GM10266 (cell line): ENCODE results near the gene EED.

Source experiments
- DNase-seq: peaks from one replicate; pipeline ENCODE4 v3.0.0; 2012; ENCODE audit errors: extremely low spot score
- CTCF ChIP-seq: IDR thresholded peaks from 2 replicates; pipeline ENCODE4 v1.5.1; 2012; ENCODE audit warnings: mild to moderate bottlenecking, low read depth; ENCODE audit not compliant: control insufficient read depth, insufficient read depth; ENCODE audit errors: missing control alignments

Gene EED

DNA sequence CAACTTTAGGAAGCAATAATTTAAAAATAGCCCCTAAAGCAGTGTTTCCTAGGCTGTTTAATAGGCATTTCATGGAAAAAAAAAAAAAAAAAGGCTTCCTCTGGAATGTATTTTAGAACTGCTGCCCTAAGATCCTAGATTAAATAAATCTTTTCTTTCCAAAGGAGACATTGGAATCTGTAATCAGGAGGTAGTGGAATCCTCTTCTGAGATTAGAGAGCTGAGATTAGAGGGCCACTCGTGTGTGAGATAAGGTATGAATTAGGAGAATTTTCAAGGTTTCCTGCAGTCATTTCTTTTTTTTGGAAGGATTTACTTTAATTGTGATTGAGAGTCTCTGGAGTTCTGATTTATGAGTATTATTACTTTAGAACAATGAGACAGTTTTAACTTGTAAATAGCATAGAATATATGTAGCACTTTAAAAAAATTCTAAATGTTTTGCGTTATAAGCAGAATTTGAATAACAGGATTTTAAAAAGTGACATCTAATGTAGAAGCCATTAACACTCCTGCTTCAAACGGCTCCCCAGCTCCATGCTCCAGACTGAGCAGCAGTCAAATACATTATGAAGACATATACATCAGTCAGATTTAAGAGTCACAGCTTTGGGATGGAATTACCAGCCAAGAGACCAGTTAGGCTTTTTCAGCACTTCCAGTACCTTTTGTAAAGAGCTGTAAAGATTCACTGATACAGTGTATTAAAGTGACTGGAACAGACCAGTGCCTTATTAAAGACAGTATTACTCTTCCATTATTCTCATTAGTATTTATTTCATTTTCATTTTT lies 5.0 kb downstream of the EED start:
- TF ChIP-seq CTCF = no peak
- DNase-seq = no peak

DNA sequence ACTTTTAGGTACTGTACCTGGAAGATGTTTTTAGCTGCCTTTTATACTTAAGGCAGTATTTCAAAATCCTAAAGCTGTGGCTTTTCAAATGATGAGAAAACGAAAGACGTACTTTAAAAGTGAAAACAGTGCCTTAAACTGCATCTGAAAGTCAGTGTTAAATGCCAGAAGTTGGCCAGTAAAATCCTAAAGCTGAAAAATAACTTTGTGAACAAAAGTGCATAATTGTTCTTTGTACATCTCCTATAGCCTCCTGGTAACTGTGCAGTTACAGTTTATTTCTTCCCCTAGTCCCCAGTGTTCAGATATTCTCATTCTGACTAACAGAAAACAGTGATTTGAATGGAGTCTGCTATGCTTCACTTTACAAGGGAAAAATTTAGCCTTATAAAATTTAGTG lies 6.8 kb downstream of the EED start:
- DNase-seq = no peak
- no peak for TF ChIP-seq CTCF

- no peak for TF ChIP-seq CTCF
- DNase-seq = no peak
Measured at GRCh38 chr11:86255896-86256295, 11.3 kb downstream of the EED start.

DNA sequence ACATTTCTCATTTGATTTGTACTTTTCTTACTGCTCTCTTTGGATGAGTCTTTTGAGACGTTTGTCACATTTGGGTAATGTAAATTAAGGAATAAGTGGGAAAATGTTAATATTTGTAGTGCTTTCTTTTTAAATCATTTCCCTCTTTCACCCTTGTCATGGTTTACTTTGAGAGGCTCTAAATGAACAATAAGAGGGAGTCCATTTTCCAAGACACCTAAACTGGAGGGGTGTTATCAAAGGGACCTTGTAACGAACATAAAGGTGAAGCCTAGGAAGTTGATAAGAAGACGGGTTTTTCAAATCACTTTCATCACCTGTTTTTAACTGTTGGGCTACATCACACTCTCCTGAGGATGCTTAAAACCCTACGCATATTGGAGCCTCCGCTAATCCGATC lies 12.1 kb downstream of the EED start:
- TF ChIP-seq CTCF = no peak
- no peak for DNase-seq

- no peak for TF ChIP-seq CTCF
- DNase-seq = no peak
Measured at GRCh38 chr11:86257446-86257845, 12.9 kb downstream of the EED start.

- no peak for DNase-seq
- TF ChIP-seq CTCF = no peak
Measured at GRCh38 chr11:86259730-86260129, 15.2 kb downstream of the EED start.

DNA sequence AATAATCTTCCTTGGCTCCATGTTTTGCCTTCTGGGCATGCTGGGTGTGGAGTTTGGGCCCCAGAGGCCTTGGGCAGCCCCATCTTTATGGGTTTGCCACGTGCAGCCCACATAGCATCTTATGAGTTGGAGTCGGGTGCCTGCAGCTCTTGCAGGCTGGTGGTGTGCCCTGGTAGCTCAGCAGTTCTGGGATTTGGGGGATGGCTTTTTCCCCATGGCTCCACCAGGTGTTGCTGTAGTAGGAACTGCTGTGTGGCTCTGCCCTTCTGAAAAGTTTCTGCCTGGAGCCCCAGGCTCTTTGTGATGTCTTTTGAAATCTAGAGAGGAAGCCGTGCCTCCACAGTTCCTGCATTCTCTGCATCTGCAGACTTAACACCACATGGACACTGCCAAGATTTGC lies 16.8 kb downstream of the EED start:
- no peak for TF ChIP-seq CTCF
- no peak for DNase-seq
